Rectal smooth muscle tissue (tissue), 1 donor: ENCODE results near the gene MYO1E.

Source experiments
- H3K27ac ChIP-seq: one replicate; pipeline ENCODE4 v1.7.0; 2013; ENCODE audit warnings: low read depth, low read length, inconsistent platforms
- H3K27me3 ChIP-seq: one replicate; pipeline ENCODE4 v1.7.0; 2013; ENCODE audit warnings: low read length; ENCODE audit not compliant: control insufficient read depth, insufficient read depth
- H3K36me3 ChIP-seq: one replicate; pipeline ENCODE4 v1.7.0; 2013; ENCODE audit warnings: low read length; ENCODE audit not compliant: control insufficient read depth, insufficient read depth
- H3K4me1 ChIP-seq: one replicate; pipeline ENCODE4 v1.7.0; 2013; ENCODE audit warnings: low read length; ENCODE audit not compliant: control insufficient read depth, insufficient read depth
- H3K4me3 ChIP-seq: one replicate; pipeline ENCODE4 v1.7.0; 2013; ENCODE audit warnings: low read length
- H3K9ac ChIP-seq: one replicate; pipeline ENCODE4 v1.7.0; 2013; ENCODE audit warnings: low read length

Gene MYO1E

GRCh38 chr15:59191855-59192237 lies 180.8 kb downstream of the MYO1E start:
- Histone ChIP-seq H3K27me3 (no peaks in the 10 kb centered on the region), H3K4me3 (no peak overlapping the region), H3K36me3 (peaks cover 19% of the 10 kb centered on the region), H3K9ac (no peak overlapping the region), H3K4me1 (peaks cover 2% of the 10 kb centered on the region), H3K27ac (no peak overlapping the region)

GRCh38 chr15:59190291-59190690 lies 182.4 kb downstream of the MYO1E start:
- H3K9ac ChIP-seq: no peak overlapping the region
- no peak overlapping the region for H3K27ac ChIP-seq
- H3K4me3 ChIP-seq: no peak overlapping the region
- H3K27me3 ChIP-seq: no peaks in the 10 kb centered on the region
- H3K36me3 ChIP-seq: peaks cover 19% of the 10 kb centered on the region
- H3K4me1 ChIP-seq: peaks cover 2% of the 10 kb centered on the region

GRCh38 chr15:59189241-59189640 lies 183.4 kb downstream of the MYO1E start:
- Histone ChIP-seq H3K27ac (no peak overlapping the region), H3K4me3 (no peak overlapping the region), H3K36me3 (peaks cover 15% of the 10 kb centered on the region), H3K4me1 (peaks cover 2% of the 10 kb centered on the region), H3K27me3 (no peaks in the 10 kb centered on the region), H3K9ac (no peak overlapping the region)

- peaks cover 17% of the 10 kb centered on the region for H3K36me3 ChIP-seq
- H3K27ac ChIP-seq: no peak overlapping the region
- no peaks in the 10 kb centered on the region for H3K27me3 ChIP-seq
- H3K4me3 ChIP-seq: no peak overlapping the region
- no peak overlapping the region for H3K9ac ChIP-seq
- no peaks in the 10 kb centered on the region for H3K4me1 ChIP-seq
These were observed 186.2 kb downstream of the MYO1E start for GRCh38 chr15:59186501-59186900.

- H3K27ac ChIP-seq: no peak overlapping the region
- H3K4me1 ChIP-seq: no peaks in the 10 kb centered on the region
- H3K36me3 ChIP-seq: peaks cover 17% of the 10 kb centered on the region
- no peak overlapping the region for H3K9ac ChIP-seq
- H3K27me3 ChIP-seq: no peaks in the 10 kb centered on the region
- no peak overlapping the region for H3K4me3 ChIP-seq
These were observed 186.9 kb downstream of the MYO1E start for GRCh38 chr15:59185725-59186124.

GRCh38 chr15:59180945-59181600 lies 191.6 kb downstream of the MYO1E start:
- no peak overlapping the region for H3K4me3 ChIP-seq
- no peaks in the 10 kb centered on the region for H3K4me1 ChIP-seq
- H3K9ac ChIP-seq: no peak overlapping the region
- H3K36me3 ChIP-seq: peaks cover 15% of the 10 kb centered on the region
- H3K27ac ChIP-seq: no peak overlapping the region
- no peaks in the 10 kb centered on the region for H3K27me3 ChIP-seq

- peaks cover 15% of the 10 kb centered on the region for H3K36me3 ChIP-seq
- H3K4me3 ChIP-seq: no peak overlapping the region
- H3K27me3 ChIP-seq: no peaks in the 10 kb centered on the region
- H3K9ac ChIP-seq: no peak overlapping the region
- H3K4me1 ChIP-seq: no peaks in the 10 kb centered on the region
- H3K27ac ChIP-seq: no peak overlapping the region
These were observed 193.0 kb downstream of the MYO1E start for GRCh38 chr15:59179717-59180116.

- no peak overlapping the region for H3K9ac ChIP-seq
- peaks cover 15% of the 10 kb centered on the region for H3K36me3 ChIP-seq
- no peak overlapping the region for H3K4me3 ChIP-seq
- H3K27me3 ChIP-seq: no peaks in the 10 kb centered on the region
- no peaks in the 10 kb centered on the region for H3K4me1 ChIP-seq
- no peak overlapping the region for H3K27ac ChIP-seq
These were observed 194.4 kb downstream of the MYO1E start for GRCh38 chr15:59178151-59178695.

GRCh38 chr15:59177317-59177660 lies 195.4 kb downstream of the MYO1E start:
- no peaks in the 10 kb centered on the region for H3K27me3 ChIP-seq
- no peak overlapping the region for H3K4me3 ChIP-seq
- H3K27ac ChIP-seq: no peak overlapping the region
- H3K4me1 ChIP-seq: no peaks in the 10 kb centered on the region
- H3K36me3 ChIP-seq: peaks cover 15% of the 10 kb centered on the region
- no peak overlapping the region for H3K9ac ChIP-seq

GRCh38 chr15:59176653-59177316 lies 195.9 kb downstream of the MYO1E start:
- no peak overlapping the region for H3K9ac ChIP-seq
- H3K27me3 ChIP-seq: no peaks in the 10 kb centered on the region
- H3K4me3 ChIP-seq: no peak overlapping the region
- peaks cover 15% of the 10 kb centered on the region for H3K36me3 ChIP-seq
- H3K27ac ChIP-seq: no peak overlapping the region
- no peaks in the 10 kb centered on the region for H3K4me1 ChIP-seq

GRCh38 chr15:59174835-59175831 lies 197.5 kb downstream of the MYO1E start:
- Histone ChIP-seq H3K27ac (peak overlapping the region; percentile 21), H3K9ac (no peak overlapping the region)

GRCh38 chr15:59174151-59174834 lies 198.4 kb downstream of the MYO1E start:
- Histone ChIP-seq H3K27ac (no peak overlapping the region), H3K36me3 (peaks cover 17% of the 10 kb centered on the region), H3K4me1 (no peaks in the 10 kb centered on the region), H3K9ac (no peak overlapping the region), H3K27me3 (no peaks in the 10 kb centered on the region), H3K4me3 (no peak overlapping the region)

More at GRCh38 chr15:59174835-59175831, 197.5 kb downstream of the MYO1E start:
- Histone ChIP-seq H3K4me3 (no peak overlapping the region), H3K4me1 (no peaks in the 10 kb centered on the region), H3K36me3 (peaks cover 17% of the 10 kb centered on the region), H3K27me3 (no peaks in the 10 kb centered on the region)
